Osteocyte (in vitro differentiated cells): ENCODE measurements around the gene ATCAY. TPM values are rescaled to one million over a fixed set of nuclear protein-coding genes. Genes with fewer than 3 reads are reported as not detected.
"Not testable (repeated sequence)": the region's sequence is repeated elsewhere in the genome, so short reads cannot be mapped to it uniquely, and the experiment has no call there.

ENCODE experiments used
- DNase-seq: peaks from one replicate; pipeline ENCODE4 v3.0.0; 2021; ENCODE audit warnings: mixed read lengths; ENCODE audit not compliant: unreplicated experiment; ENCODE audit errors: extremely low spot score
- H3K27ac Mint-ChIP-seq: one replicate; pipeline ENCODE4 v1.8.0; 2021; ENCODE audit warnings: mild to moderate bottlenecking, mixed read lengths; ENCODE audit not compliant: unreplicated experiment
- H3K27me3 Mint-ChIP-seq: one replicate; pipeline ENCODE4 v1.8.0; 2021; ENCODE audit warnings: mixed read lengths; ENCODE audit not compliant: unreplicated experiment
- H3K36me3 Mint-ChIP-seq: one replicate; pipeline ENCODE4 v1.8.0; 2021; ENCODE audit warnings: mixed read lengths; ENCODE audit not compliant: unreplicated experiment
- H3K4me1 Mint-ChIP-seq: one replicate; pipeline ENCODE4 v1.8.0; 2021; ENCODE audit warnings: mixed read lengths; ENCODE audit not compliant: unreplicated experiment
- H3K4me3 Mint-ChIP-seq: one replicate; pipeline ENCODE4 v1.8.0; 2021; ENCODE audit warnings: mild to moderate bottlenecking, moderate library complexity, mixed read lengths; ENCODE audit not compliant: unreplicated experiment
- H3K9me3 Mint-ChIP-seq: one replicate; pipeline ENCODE4 v1.8.0; 2021; ENCODE audit warnings: mixed read lengths; ENCODE audit not compliant: unreplicated experiment
- total RNA-seq: library from RNA; stranded (reverse); gene quantifications from 2 replicates; pipeline ENCODE4 v1.2.1, GENCODE V29; 2021
- TF ChIP-seq, protein P1 (sequence below): fragments of 200-600 bp; sonication (generic); IDR thresholded peaks from 2 replicates; pipeline ENCODE4 v1.5.0; 2021; ENCODE audit warnings: antibody characterized with exemption, mild to moderate bottlenecking, moderate library complexity

Gene ATCAY
- total RNA-seq, 1 donor from 2014 or later: not detected

DNA sequence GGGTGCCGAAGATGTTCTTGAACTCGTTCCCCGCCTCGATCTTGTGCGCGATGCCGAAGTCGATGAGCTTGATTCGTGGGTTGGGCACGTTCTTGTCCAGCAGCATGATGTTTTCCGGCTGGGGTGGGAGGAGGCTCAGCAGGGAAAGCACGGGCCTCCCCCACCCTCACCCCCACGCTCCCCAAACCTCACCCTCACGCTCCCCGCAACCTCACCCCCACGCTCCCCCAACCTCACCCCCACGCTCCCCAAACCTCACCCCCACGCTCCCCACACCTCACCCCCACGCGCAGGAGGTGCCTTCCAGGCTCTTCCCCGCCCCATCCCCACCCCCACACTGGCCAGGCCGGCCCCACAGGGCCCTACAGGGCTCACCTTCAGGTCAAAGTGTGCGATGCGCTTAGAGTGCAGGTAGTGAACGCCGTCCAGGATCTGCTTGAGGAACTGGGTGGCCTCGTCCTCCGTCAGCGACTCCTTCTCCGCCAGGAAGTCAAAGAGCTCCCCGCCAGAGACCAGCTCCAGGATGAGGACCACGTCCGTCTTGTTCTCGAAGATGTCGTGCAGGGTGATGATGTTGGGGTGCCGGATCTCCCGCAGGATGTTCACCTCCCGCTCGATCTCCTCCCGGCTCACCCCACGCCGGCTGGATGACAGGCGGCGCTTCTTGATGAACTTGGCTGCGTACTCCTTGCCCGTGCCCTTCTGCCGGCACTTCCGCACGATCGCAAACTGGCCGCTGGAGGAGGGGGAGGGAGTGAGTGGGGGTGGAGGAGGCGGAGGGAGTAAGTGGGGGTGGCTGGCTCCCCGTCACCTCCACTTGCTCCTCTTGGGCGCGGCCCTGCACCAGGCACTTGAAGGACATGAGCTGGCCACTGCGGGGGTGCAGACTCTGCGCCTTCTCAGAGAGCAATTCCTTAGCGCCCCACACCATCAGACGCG lies 84.0 kb downstream of the ATCAY start:
- Mint-ChIP-seq H3K4me1 (peaks cover 19% of the 10 kb centered on the region), H3K4me3 (no peak overlapping the region), H3K27me3 (no peaks in the 10 kb centered on the region), H3K9me3 (no peaks in the 10 kb centered on the region), H3K36me3 (peaks cover 21% of the 10 kb centered on the region), H3K27ac (no peak overlapping the region)
- DNase-seq: no peak
- TF ChIP-seq, protein P1, sequence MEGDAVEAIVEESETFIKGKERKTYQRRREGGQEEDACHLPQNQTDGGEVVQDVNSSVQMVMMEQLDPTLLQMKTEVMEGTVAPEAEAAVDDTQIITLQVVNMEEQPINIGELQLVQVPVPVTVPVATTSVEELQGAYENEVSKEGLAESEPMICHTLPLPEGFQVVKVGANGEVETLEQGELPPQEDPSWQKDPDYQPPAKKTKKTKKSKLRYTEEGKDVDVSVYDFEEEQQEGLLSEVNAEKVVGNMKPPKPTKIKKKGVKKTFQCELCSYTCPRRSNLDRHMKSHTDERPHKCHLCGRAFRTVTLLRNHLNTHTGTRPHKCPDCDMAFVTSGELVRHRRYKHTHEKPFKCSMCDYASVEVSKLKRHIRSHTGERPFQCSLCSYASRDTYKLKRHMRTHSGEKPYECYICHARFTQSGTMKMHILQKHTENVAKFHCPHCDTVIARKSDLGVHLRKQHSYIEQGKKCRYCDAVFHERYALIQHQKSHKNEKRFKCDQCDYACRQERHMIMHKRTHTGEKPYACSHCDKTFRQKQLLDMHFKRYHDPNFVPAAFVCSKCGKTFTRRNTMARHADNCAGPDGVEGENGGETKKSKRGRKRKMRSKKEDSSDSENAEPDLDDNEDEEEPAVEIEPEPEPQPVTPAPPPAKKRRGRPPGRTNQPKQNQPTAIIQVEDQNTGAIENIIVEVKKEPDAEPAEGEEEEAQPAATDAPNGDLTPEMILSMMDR: no peak

DNA sequence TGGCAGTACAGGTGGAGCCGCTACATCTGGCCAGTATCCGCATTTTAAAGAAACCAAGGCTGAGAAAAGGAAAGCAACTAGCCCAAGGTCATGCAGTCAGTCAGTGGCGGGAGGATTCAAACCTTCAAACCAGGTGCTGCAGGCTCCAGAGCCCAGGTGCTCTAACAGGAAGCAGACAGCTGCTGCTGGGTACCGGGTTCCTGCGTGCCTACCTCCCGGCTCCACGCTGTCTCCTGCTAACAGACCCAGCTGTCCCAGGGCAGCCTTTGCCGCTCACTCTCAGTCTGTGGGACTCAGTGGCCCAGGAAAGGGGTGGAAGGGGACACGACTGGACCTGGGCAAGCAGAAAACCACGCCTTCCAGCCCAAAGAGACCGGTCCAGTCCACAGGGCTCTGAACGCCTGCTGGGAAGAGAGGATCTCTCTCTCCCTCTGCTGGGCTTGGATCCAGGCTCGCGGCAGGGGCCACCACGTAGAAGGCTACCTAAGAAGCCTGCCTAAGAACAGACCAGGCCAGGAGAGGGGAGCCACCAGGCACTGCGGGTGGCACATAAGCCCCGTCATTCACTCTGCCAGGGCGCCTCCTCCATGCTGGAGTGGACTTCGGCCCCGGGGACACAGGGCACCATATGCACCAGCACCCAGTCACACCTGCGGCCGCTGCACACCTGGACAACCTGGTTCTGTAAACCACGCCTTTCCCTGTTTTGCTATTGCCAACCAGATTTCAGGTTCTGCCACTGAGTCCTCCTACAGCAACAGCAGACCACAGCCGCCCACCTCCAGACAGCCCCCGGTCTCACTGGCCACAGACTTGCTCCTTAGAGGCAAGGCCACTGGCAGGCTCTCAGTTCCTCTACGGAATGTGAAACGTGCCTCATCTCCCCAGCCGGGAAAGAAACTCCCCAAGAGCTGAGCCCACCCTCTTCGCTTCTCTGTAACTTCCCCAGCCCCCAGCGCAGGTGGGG lies 85.8 kb downstream of the ATCAY start:
- TF ChIP-seq, protein P1: no peak
- peaks cover 25% of the 10 kb centered on the region for H3K4me1 Mint-ChIP-seq
- H3K36me3 Mint-ChIP-seq: peaks cover 21% of the 10 kb centered on the region
- no peak for DNase-seq
- H3K27ac Mint-ChIP-seq: no peak overlapping the region
- no peaks in the 10 kb centered on the region for H3K27me3 Mint-ChIP-seq
- H3K9me3 Mint-ChIP-seq: no peaks in the 10 kb centered on the region
- H3K4me3 Mint-ChIP-seq: no peak overlapping the region

DNA sequence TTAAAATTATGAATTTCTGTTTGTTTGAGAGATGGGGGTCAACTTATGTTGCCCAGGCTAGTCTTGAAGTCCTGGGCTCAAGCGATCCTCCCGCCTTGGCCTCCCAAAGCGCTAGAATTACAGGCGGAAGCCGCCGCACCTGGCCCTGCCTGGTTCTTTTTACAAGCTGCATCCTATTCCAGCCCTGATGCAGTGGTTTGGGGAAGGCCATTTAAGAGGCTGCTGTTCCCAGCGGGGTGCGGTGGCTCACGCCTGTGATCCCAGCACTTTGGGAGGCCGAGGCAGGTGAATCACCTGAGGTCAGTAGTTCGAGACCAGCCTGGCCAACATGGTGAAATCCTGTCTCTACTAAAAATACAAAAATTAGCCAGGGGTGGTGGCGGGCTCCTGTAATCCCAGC lies 87.5 kb downstream of the ATCAY start:
- Mint-ChIP-seq H3K36me3 (peaks cover 17% of the 10 kb centered on the region), H3K4me1 (peaks cover 25% of the 10 kb centered on the region), H3K4me3 (peak overlapping the region; percentile 53), H3K27ac (peak overlapping the region; percentile 96)
- not testable (repeated sequence) for H3K9me3 Mint-ChIP-seq, DNase-seq, H3K27me3 Mint-ChIP-seq

DNA sequence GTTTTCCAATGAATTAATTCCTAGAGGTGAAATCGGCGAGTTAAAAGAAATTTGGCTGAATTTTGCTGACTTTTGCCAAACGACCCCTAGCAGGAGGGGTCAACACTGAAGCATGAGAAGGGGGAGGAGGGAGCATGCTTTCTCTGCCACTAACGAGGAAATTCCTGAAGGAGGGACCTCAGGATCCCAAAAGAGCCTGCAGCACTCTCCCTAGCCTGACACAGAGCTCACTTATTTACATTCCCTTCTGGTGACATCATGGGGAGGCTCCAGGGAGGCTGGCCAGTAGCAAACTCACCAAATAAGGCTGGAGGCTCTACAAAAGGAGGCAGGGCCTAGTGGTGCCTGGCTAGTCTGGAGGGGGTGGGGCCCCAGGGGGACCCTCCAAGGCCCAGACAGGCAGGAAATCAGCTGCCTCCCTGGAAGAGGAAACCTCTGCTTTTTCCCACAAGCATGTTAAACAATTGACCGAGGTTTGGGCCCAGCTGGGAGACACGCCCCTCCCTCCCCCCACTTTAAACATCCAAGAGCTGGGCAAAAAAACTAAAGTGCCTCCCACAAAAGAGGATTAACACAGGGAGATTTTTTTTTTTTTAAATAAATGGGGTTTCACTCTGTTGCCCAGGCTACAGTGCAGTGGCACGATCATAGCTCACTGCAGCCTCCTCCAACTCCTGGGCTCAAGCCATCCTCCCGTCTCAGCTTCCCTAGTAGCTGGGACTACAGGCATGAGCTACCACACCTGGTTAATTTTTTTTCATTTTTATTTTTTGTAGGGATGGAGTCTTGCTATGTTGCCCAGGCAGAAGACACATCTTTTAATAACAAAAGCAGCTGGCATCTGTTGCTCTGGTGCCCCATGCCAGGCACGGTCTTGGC lies 88.3 kb downstream of the ATCAY start:
- Mint-ChIP-seq H3K9me3 (no peaks in the 10 kb centered on the region), H3K4me3 (peak overlapping the region; percentile 97), H3K27me3 (no peaks in the 10 kb centered on the region), H3K36me3 (peaks cover 12% of the 10 kb centered on the region), H3K27ac (peak overlapping the region; percentile 96), H3K4me1 (peaks cover 25% of the 10 kb centered on the region)
- TF ChIP-seq, protein P1: no peak
- peak; percentile 96 for DNase-seq
